ENCODE results near the gene BRINP2.

Gene BRINP2, protein sequence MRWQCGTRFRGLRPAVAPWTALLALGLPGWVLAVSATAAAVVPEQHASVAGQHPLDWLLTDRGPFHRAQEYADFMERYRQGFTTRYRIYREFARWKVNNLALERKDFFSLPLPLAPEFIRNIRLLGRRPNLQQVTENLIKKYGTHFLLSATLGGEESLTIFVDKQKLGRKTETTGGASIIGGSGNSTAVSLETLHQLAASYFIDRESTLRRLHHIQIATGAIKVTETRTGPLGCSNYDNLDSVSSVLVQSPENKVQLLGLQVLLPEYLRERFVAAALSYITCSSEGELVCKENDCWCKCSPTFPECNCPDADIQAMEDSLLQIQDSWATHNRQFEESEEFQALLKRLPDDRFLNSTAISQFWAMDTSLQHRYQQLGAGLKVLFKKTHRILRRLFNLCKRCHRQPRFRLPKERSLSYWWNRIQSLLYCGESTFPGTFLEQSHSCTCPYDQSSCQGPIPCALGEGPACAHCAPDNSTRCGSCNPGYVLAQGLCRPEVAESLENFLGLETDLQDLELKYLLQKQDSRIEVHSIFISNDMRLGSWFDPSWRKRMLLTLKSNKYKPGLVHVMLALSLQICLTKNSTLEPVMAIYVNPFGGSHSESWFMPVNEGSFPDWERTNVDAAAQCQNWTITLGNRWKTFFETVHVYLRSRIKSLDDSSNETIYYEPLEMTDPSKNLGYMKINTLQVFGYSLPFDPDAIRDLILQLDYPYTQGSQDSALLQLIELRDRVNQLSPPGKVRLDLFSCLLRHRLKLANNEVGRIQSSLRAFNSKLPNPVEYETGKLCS

DNA sequence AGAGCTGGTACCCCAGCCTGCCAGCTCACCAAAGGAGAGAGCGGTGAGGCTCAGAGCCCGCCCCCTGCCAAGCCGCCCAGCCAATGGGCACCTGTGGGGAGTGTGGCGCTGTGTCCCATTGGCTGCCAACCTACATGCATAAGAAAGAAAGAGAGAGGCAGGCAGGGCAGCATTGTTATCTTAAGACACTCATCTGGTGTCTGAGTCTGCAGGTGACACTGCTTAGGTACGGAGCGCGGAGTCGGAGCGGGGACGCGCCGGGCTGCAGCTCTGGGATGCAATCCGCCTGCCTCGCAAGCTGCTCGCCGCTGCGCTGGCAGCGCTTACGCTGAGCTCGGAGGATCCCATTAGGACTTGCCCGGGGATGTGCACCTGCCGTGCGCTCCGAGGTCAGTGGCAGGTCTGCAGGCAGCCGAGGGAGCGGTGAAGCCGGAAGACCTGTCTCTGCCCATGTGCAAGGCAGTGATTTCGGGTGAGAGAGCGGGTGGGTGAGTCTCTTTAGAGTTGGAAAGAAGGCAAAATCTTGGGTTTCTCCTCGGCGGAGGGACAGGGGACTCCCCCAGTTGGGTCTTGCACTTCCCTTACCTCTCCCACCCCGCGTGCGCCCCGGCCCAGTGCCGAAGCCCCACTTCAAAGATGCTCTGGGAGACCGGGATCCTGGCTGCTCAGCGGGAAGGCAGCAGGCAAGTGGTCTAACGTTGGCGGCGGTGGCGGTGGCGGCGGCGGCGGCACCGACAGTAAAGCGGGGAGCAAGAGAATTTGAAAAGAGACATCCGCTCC lies at the start of gene BRINP2:
BRINP2 (plus strand) TSS at position 203 of the 780 bp plus-strand sequence. CDS start 58,919 bp downstream, outside the sequence.
- DNase-seq (ENCODE audit: low spot score), result peak; percentile 14

DNA sequence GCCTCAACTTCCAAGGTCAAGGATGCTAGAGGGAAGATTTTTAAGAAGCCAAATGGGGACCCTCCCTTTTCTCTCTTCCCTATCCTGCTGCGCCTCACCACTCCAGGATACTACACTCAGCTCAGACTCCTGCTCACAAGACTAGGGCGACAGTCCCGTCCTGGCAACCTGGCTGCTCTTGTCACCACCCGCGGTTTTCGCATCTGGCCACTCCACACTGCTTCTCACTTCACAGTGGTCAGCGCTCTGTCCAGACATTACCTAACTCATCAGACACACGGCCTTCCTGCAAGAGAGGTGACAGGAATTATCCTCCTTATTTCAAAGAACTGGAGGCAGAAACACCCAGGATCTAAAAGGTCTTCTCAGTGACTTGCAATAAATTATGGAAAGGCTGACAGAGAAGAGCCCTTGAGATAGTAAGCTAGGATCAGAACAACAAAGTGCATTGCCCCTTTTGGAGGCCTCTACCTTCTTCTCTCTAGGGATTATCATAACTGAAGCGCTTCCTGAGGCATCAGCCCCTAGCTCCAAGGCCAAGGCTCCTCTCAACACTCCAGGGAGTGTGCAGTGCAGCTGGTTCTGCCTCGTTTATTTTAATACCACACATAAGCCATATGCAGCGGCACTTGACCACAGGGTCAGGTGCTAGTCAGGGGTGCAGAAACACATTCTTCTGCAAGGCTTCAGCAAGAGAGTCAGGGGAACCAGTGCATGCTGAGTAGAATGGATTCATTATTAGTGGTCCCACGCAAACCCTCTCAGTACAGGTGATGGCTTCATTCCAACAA lies 48.1 kb upstream of the BRINP2 start:
- no peak for DNase-seq (ENCODE audit: low spot score)

DNA sequence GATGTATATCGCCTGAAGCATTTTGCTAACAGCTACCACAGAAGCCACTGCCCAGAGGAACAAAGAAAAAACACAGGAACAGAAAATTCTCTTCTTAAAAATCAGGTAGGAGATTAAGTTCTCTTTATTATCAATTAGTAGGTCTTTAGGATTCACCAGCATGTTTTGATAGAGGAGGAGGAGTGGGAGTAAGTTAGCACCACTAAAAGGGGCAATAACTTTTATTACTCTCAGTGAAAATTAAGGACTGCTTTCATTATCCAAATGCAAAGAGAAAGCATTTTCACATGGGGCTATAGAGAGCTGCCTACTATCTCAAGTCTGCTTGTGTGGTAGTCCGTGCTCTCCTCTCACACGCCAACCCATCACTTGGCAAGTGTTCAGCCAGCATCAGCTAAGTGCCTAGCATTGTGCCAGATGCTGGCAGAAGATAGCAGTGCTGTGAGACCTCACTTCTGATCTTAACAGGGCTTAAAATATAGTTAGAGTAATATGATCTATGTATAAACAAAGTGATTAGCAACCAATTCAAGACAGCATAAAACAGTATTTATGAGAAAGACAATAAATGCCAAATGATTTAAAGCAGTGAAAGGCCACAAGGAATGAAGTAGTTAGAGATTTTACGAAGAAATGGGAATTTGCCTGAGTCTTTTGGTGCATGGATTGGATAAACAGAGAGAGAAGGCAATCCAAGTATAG lies 46.0 kb upstream of the BRINP2 start:
- no peak for DNase-seq (ENCODE audit: low spot score)

DNA sequence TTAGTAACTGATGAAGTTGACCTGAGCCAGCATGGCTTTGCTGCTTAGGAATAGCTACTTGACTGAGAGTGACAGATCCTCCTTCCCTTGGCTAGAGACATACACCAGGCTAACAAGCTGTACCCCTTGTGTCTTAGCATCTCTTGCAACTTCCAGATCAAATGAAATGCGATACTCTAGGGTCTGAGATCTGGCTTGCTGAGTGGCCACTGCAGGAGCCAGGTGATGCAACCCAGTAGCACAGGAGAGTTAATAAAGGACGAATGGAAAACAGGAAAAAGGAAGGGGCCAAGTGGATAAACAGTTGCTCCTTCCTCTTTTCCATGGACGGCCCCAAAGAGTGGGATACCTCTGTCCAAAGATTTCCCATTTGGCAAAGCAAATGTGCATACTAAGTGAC lies 44.5 kb upstream of the BRINP2 start:
- DNase-seq (ENCODE audit: low spot score), result no peak

DNA sequence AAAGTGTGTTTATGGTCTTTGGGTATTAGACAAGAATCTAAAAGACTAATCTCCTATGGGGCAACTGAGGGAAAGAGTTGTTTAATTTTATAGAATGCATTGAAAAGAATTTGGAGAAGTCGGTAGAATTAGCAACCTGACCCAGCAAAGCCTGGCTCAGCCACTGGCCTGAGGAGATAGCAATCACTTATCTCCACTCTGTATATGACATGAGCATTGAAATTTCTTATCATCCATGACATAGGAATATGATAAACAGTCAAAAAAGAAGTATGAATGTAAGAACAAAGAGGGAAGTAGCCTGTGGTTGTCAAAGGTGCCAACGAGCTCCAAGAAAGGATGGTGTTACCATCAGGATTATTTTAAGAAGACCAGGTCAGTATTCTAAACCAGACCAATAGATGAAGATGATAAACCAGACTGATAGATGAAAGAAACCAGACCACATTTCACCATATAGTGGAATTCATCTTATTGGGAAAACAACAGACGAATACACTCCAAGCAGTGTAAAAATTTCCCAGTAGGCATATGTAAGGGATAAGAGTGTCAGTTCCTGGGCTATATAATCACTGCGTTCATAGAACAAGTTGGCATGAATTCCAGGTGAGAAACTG lies 42.0 kb upstream of the BRINP2 start:
- DNase-seq (ENCODE audit: low spot score), result no peak

DNA sequence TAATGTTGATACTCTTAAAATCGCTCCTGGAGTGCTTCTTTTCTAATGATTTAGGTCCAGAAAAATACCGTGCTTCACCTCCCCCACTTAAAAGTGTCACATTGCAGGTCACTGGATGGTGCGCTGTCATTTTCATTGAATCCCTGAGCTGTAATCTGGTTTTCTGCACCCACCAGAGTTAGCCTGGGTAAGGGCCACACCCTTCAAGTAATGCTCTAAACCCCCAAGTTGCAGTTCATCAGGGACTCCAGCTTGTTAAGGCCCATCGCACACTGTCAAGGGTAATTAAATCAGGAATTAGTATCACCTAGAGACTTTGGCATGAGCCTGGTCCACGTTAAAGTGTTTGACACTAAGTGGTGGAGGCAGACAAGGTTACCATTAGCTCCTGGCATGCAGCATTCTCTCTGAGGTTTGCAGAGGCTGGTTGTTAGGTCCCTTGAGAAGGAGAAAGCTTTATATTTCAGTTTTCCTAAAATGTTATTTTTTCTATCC lies 40.3 kb upstream of the BRINP2 start:
- DNase-seq (ENCODE audit: low spot score), result no peak

DNA sequence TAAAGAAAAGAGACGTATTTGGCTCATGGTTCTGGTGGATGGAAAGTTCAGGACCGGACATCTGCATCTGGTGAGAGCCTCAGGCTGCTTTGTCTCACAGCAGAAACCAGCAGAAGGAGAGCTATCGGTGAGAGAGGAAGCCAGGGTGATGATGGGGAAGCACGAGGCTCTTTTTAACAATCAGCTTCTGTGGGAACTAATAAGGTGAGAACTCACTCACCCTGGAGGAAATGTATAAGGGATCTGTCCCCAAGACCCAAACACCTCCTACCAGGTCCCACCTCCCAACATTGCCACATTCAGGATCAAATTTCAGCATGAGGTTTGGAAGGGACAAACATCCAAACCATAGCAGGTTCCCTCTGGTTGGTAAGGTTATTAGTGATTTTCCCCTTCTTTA lies 39.0 kb upstream of the BRINP2 start:
- no peak for DNase-seq (ENCODE audit: low spot score)

DNA sequence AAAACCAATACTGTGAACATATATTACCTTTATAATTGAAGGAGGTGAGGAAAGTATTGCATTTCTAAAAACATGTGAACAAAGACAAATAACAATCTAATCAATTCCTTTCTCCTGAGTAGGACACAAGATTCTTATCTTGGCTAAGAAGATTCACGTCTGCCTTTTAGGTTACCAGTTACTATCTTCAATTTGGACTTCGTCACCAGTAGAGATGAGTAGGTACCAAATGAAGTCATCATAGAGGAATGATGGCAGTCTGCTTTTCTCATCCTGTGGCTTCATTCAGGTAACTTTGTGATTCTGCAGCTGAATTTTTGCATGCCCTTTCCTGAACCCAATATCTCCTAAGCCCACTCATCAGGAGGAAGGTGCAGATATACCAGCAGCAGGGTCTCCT lies 38.6 kb upstream of the BRINP2 start:
- DNase-seq (ENCODE audit: low spot score), result no peak

DNA sequence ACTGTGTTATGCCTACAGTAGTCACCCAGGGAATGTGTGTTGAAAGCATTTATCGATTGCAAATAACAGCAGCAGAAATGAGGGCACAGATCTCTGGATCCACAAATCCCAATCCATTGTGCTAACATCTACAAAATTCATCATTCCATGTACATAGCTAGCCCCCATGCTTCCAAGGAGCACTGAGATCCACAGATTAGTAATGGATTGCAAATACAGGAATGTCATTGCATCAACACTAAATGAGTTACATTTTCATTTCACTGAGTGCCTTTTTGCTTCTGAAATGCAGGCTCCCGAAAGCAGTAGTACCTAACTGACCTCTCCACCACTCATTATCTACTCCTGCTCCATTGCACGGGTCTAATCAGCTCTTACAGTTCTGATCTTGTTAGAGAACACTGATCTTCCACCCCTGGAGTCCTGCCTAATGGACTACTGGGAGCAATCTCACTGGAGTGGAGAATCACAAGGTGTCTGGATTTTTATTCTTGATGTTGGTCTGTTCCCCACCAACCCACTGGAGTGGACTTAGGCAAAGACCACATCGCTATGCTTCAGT lies 36.7 kb upstream of the BRINP2 start:
- no peak for DNase-seq (ENCODE audit: low spot score)

DNA sequence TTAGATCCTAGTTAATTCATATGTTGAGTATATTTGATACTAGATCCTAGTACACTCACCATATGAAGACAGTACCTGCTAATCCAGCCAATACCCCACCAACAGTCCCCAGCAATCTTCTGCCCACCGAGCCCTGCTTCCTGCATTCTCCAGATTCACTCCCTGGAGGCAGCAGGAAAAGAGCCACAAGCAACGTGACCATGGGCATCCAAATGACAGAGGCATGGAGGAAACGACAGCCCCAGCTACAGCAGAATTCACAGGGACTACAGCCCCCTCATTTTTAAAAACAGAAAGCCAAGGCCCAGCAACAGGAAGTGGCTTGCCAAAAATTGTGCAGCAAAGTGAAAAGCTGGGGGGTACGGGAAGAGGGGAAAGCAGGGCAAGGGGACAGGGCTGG lies 35.5 kb upstream of the BRINP2 start:
- no peak for DNase-seq (ENCODE audit: low spot score)

DNA sequence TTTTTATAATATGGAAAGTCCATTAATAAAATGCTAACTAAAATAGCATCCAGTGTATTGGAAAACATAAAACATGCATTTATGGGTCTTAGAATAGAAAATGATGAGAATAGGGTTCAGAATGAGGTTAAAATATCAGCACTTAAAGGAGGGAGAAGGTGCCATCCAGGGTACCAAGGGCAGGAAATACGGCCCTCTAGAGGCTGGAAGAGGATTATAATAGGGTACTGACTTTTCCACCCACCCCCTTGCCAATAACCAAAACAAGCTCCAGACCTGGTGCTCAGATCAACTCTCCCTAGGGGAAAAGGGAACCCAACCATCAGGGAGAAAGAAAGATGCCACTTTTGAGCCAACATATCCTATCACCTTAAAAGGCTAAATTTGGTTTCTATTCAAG lies 32.9 kb upstream of the BRINP2 start:
- DNase-seq (ENCODE audit: low spot score), result no peak

DNA sequence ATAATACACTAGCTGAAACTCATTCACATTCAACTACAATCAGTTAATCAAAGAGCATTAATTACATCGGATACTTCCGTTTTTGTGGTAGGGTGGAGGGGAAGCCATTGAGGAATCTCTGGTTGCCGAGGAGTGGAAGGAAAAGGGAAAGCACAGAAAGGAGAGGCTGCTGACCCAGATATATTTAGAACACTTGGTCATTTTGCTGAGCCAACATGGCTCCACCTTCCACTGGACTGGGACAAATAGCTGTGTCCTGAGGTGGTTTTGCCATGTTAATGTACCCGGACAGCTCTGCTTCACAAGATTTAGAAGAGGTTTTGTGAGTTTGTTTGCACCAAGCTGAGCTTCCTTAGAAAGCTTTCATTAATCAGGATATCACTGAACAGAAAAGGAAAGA lies 32.4 kb upstream of the BRINP2 start:
- DNase-seq (ENCODE audit: low spot score), result no peak

DNA sequence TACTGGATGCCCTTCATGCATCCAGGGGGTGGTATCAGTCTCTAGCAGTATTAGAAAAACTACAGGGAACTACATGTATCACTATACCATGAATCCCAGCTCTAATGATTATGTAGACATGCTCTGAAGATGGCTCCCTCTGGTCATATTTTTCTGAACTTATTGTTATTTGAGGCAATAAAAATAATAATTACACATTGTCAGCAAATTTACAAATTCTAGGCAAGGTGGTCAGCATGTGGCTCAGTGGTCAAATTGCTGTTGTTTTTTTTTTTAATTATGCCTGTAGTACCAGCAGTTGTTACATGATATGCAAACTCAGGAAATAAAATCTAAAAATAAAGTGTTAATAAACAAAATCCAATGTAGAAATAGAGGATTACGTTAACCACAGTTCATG lies 28.7 kb upstream of the BRINP2 start:
- no peak for DNase-seq (ENCODE audit: low spot score)

DNA sequence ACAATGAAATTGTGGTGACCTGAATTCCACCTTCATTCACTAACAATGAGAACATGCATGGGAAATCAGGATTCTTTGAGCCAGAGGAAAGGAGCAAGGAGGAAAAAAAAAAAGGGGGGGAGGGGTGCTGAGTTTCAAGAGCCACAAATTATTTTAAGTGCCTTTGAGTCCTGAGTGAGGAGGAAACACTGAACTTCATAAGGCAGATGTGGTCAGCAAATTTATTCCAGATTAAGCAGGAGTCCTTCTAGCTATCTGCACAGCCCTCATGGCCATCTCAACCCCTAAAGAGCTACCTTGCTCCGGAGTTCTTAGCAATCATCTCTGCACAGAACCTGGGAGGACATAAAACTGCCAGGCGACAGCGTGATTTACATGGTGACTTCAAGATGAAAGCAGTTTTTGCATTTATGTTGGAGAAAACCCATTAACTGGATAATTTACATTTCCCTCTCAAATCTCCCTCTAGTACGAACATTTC lies 27.9 kb upstream of the BRINP2 start:
- no peak for DNase-seq (ENCODE audit: low spot score)

DNA sequence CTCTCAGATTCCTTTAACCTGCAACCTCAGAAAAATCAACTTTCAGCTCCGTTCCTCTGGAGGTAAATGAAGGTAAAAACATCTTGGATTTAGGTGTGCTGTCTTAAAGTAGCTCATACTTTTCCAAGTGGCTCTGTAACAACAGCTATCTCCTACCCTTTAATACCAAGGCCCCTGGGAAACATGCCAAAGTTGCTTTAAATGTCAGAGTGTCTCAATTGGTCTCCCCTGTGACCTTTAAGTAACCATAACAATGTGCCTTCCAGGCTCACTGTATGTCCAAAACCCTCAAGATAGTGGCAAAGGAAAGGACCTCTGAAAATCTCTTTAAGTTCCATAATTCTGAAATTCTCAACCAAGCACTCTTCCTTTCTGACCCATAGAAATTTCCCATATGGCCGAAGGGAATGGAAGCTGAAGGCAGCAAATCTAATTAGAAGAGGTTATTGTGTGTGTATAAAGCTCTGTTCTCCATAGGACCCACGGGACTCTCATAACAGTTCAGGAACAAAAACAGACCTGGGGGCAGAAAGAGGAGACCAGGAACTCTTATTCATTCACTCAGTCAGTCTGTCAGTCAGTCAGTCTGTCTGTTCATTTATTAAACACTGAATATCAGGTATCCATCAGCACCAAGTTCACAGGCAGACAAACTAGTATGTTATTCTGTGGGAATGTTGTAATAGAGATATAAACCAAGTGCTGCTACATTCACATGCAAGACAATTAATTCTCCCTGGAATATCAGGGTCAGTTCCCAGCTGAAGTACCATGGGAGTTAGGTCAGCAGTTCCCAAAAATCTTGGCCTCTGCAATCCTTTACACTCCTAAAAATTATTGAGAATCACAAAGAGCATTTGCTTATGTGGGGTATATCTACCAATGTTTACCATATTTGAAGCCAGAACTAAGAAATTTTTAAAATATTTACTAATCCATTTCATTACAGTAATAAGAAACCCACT lies 25.4 kb upstream of the BRINP2 start:
- no peak for DNase-seq (ENCODE audit: low spot score)

DNA sequence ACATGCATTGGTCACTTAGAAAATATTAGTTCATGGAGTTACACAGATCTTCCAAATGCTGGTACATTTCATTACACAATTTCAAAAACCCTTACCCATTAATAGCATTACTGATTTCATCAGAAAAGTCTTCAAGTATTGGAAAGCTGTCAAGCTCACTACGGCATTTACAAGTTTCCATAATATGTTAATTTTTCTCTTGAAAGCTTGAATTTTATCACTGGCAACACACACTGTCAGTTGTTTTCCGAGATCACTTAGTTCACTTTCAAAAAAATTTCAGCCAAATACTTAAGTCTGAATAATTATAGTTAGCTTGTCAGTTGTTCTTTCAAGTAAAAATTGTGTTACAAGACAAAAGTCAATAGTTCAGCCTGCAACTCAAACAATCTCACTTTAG lies 24.3 kb upstream of the BRINP2 start:
- no peak for DNase-seq (ENCODE audit: low spot score)

DNA sequence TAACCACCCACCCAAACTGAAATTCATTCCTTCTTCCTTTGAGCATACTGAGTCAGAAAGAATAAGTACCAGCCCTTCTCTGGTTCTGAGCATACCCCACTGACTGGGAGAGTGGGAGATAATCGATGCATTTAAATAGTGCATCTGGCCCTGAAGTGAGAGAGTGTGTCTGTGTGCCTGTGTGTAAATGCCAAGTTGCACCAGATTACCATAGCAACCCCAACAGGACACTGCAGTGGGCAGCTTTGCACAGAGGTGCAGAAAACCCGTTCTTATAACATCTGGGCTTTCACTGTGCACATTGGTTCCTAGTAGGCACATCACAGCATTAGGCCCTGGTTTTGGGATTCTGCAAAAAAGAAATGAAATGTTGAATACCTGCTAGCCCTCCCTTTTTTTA lies 8.5 kb upstream of the BRINP2 start:
- DNase-seq (ENCODE audit: low spot score), result no peak

DNA sequence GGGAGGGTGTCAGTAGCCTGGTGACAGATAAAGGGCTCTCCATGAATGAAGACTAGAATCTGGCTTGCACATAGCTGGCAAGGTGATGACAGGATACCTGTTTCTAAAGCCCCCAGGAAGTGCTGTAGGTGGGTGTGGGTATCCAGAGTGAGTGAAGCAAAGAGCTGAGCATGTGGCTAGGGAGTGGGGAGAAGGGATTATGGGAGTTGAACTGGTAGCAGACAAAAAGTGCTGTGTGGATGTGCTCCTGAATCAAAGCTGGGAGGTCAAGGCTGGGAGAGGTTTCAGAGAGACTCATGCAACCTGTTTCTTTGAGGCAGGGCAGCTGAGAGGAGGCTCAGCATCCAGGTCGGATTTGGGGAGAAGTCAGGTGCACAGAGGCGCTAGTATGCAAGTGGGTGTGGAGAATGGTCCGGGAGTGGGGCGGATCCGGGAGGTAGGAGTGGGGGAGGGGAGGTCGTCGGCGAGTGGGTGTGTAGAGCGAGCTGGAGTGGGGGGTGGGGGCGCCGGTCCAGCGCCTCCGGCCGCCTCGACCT lies 6.8 kb upstream of the BRINP2 start:
- no peak for DNase-seq (ENCODE audit: low spot score)
